Keratinocyte (primary cell): Measurements from ENCODE around the gene ARL4D.

ENCODE experiments used
- CTCF ChIP-seq, 3 experiments: IDR thresholded peaks in 1 of 3; conservative IDR thresholded peaks in 1 of 3; optimal IDR thresholded peaks in 1 of 3; 2 replicates in 2 of 3; 3 replicates in 1 of 3; pipeline versions ENCODE3 to v1.5.1; 2011; ENCODE audit warnings: low read length in 3 of 3, mild to moderate bottlenecking in 3 of 3, moderate library complexity in 2 of 3, control low read depth in 1 of 3, inconsistent platforms in 1 of 3; ENCODE audit not compliant: insufficient read depth in 2 of 3; ENCODE audit errors: extremely low read depth in 1 of 3
- EZH2 ChIP-seq: IDR thresholded peaks from one replicate; pipeline ENCODE4 v1.6.1; 2012; ENCODE audit warnings: inconsistent platforms, mild to moderate bottlenecking, low read length, moderate library complexity

DNA sequence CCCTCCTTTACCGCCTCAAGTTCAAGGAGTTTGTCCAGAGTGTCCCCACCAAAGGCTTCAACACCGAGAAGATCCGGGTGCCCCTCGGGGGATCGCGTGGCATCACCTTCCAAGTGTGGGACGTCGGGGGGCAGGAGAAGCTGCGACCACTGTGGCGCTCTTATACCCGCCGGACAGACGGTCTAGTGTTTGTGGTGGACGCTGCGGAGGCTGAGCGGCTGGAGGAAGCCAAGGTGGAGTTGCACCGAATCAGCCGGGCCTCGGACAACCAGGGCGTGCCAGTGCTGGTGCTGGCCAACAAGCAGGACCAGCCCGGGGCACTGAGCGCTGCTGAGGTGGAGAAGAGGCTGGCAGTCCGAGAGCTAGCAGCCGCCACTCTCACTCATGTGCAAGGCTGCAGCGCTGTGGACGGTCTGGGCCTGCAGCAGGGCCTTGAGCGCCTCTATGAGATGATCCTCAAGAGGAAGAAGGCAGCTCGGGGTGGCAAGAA is 1.1 kb downstream of the ARL4D start:
- TF ChIP-seq CTCF (optimal IDR thresholded peaks at IDR 0.05 in 1 of 3, IDR thresholded peaks at IDR 0.05 in 1 of 3, conservative IDR thresholded peaks at IDR 0.05 in 1 of 3; ENCODE audit: extremely low read depth in 1 of 3, insufficient read depth in 2 of 3, low read length in 3 of 3) (no peak), EZH2 (no peak)
